Activated CD8-positive, alpha-beta T cell treated with anti-CD3 and anti-CD28 coated beads for 36 hours (primary cell): Measurements from ENCODE around the gene LRRC17. TPM values are rescaled to one million over a fixed set of nuclear protein-coding genes. Genes with fewer than 3 reads are reported as not detected.

Experiments
- ATAC-seq: fragments of 200-7000 bp; cut with Tn5 transposase; one replicate; pipeline ENCODE4 v1.10.0; 2021; ENCODE audit warnings: mild to moderate bottlenecking, moderate library complexity
- CTCF ChIA-PET: fragments of 350-600 bp; sonication (Branson Sonifier 250); formaldehyde crosslinking; loops from one replicate; lab custom pipeline; 2021; ENCODE audit warnings: antibody characterized with exemption; lab: Charles Lee
- POLR2A ChIA-PET: fragments of 350-600 bp; sonication (Branson Sonifier 250); formaldehyde crosslinking; loops from one replicate; lab custom pipeline; 2021; ENCODE audit warnings: antibody characterized with exemption; lab: Charles Lee
- DNase-seq: peaks from one replicate; pipeline ENCODE4 v3.0.0-alpha.2; 2020
- H3K27ac Mint-ChIP-seq: one replicate; pipeline ENCODE4 v1.8.0; 2021; ENCODE audit warnings: mild to moderate bottlenecking, mixed read lengths
- H3K27me3 Mint-ChIP-seq: one replicate; pipeline ENCODE4 v1.8.0; 2021; ENCODE audit warnings: mixed read lengths
- H3K36me3 Mint-ChIP-seq: one replicate; pipeline ENCODE4 v1.8.0; 2021; ENCODE audit warnings: low read depth, mixed read lengths
- H3K4me1 Mint-ChIP-seq: one replicate; pipeline ENCODE4 v1.8.0; 2021; ENCODE audit warnings: low read depth, mixed read lengths
- H3K4me3 Mint-ChIP-seq: one replicate; pipeline ENCODE4 v1.8.0; 2021; ENCODE audit warnings: mild to moderate bottlenecking, moderate library complexity, mixed read lengths
- H3K9me3 Mint-ChIP-seq: one replicate; pipeline ENCODE4 v1.8.0; 2021; ENCODE audit warnings: mixed read lengths
- CTCF ChIP-seq: fragments of 200-600 bp; IDR thresholded peaks from one replicate; pipeline ENCODE4 v1.8.0; 2022; ENCODE audit warnings: antibody characterized with exemption, mild to moderate bottlenecking
- intact Hi-C: fragments of 100-400 bp; cut with micrococcal nuclease; formaldehyde crosslinking; loops from one replicate; pipeline ENCODE4 v1.10.0; 2022
- total RNA-seq, 2 experiments: library from RNA; stranded (reverse); gene quantifications; one replicate each; pipeline ENCODE4 v1.2.3, GENCODE V29; 2021

Gene LRRC17
- total RNA-seq, 2 experiments from 2014 or later: not detected

GRCh38 chr7:102991540-102992214 is 78.9 kb downstream of the LRRC17 start:
- no peaks in the 10 kb centered on the region for H3K36me3 Mint-ChIP-seq
- no peak for TF ChIP-seq CTCF
- ATAC-seq: peak; percentile 61
- no peaks in the 10 kb centered on the region for H3K9me3 Mint-ChIP-seq
- CTCF ChIA-PET: no interaction called here
- POLR2A ChIA-PET: no interaction called here
- H3K27ac Mint-ChIP-seq: no peak overlapping the region
- H3K4me3 Mint-ChIP-seq: no peak overlapping the region
- intact Hi-C loops: no loop called here
- H3K4me1 Mint-ChIP-seq: no peaks in the 10 kb centered on the region
- no peaks in the 10 kb centered on the region for H3K27me3 Mint-ChIP-seq
- peak; percentile 15 for DNase-seq

- POLR2A ChIA-PET: no interaction called here
- intact Hi-C loops: no loop called here
- no peaks in the 10 kb centered on the region for H3K27me3 Mint-ChIP-seq
- no peaks in the 10 kb centered on the region for H3K9me3 Mint-ChIP-seq
- no peaks in the 10 kb centered on the region for H3K36me3 Mint-ChIP-seq
- H3K4me3 Mint-ChIP-seq: no peak overlapping the region
- TF ChIP-seq CTCF: no peak
- no peak for DNase-seq
- H3K4me1 Mint-ChIP-seq: no peaks in the 10 kb centered on the region
- no peak for ATAC-seq
- no peak overlapping the region for H3K27ac Mint-ChIP-seq
- CTCF ChIA-PET: no interaction called here
Measured at GRCh38 chr7:102992509-102992937, 79.7 kb downstream of the LRRC17 start.

- no peaks in the 10 kb centered on the region for H3K4me1 Mint-ChIP-seq
- POLR2A ChIA-PET: no interaction called here
- TF ChIP-seq CTCF: no peak
Measured at GRCh38 chr7:102992938-102993717, 80.3 kb downstream of the LRRC17 start.

GRCh38 chr7:102993718-102994029 is 80.9 kb downstream of the LRRC17 start:
- no peak for TF ChIP-seq CTCF
- no peaks in the 10 kb centered on the region for H3K9me3 Mint-ChIP-seq
- ChIA-PET CTCF (no interaction called here), POLR2A (no interaction called here)
- H3K27me3 Mint-ChIP-seq: no peaks in the 10 kb centered on the region
- DNase-seq (no peak), ATAC-seq (no peak)
- no peaks in the 10 kb centered on the region for H3K4me1 Mint-ChIP-seq
- H3K27ac Mint-ChIP-seq: no peak overlapping the region
- H3K36me3 Mint-ChIP-seq: no peaks in the 10 kb centered on the region
- H3K4me3 Mint-ChIP-seq: no peak overlapping the region
- intact Hi-C loops: no loop called here

More at GRCh38 chr7:102992938-102993717, 80.3 kb downstream of the LRRC17 start:
- H3K27ac Mint-ChIP-seq: no peak overlapping the region
- CTCF ChIA-PET: no interaction called here
- ATAC-seq (no peak), DNase-seq (no peak)
- no peaks in the 10 kb centered on the region for H3K9me3 Mint-ChIP-seq
- intact Hi-C loops: no loop called here
- no peaks in the 10 kb centered on the region for H3K27me3 Mint-ChIP-seq
- H3K4me3 Mint-ChIP-seq: no peak overlapping the region
- H3K36me3 Mint-ChIP-seq: no peaks in the 10 kb centered on the region

- no peaks in the 10 kb centered on the region for H3K4me1 Mint-ChIP-seq
- TF ChIP-seq CTCF: no peak
- DNase-seq (no peak), ATAC-seq (peak; percentile 47)
- H3K27me3 Mint-ChIP-seq: no peaks in the 10 kb centered on the region
- ChIA-PET CTCF (no interaction called here), POLR2A (no interaction called here)
- no peaks in the 10 kb centered on the region for H3K9me3 Mint-ChIP-seq
- no peaks in the 10 kb centered on the region for H3K36me3 Mint-ChIP-seq
- intact Hi-C loops: no loop called here
- no peak overlapping the region for H3K4me3 Mint-ChIP-seq
- no peak overlapping the region for H3K27ac Mint-ChIP-seq
Measured at GRCh38 chr7:102994567-102994966, 81.8 kb downstream of the LRRC17 start.
